Measurements from ENCODE around the gene SAMD10. TPM values are rescaled to one million over a fixed set of nuclear protein-coding genes. Genes with fewer than 3 reads are reported as not detected.
A peak's percentile ranks its signal among the peaks of the same experiment; 100 is the strongest.
"Not testable (repeated sequence)": the region's sequence is repeated elsewhere in the genome, so short reads cannot be mapped to it uniquely, and the experiment has no call there.

SAMD10 gene
- total and polyA plus RNA-seq, 2 donors: 1.8 to 3.8 TPM

- no peak for DNase-seq (ENCODE audit: extremely low spot score)
- WGBS: 10% methylated on average over 52 of the region's 52 CpGs
- no peaks in the 10 kb centered on the region for H3K4me1 ChIP-seq (ENCODE audit: insufficient read depth)
- peak overlapping the region; percentile 47 for H3K4me3 ChIP-seq (ENCODE audit: low read depth, low read length)
- no peaks in the 10 kb centered on the region for H3K36me3 ChIP-seq (ENCODE audit: insufficient read depth)
- peak overlapping the region; percentile 66 for H3K27ac ChIP-seq (ENCODE audit: low read depth)
These were observed 868 bp downstream of the SAMD10 start for GRCh38 chr20:63978319-63979228.

- no peak for DNase-seq (ENCODE audit: extremely low spot score)
- no peaks in the 10 kb centered on the region for H3K4me1 ChIP-seq (ENCODE audit: insufficient read depth)
- H3K4me3 ChIP-seq (ENCODE audit: low read depth, low read length): no peak overlapping the region
- H3K27ac ChIP-seq (ENCODE audit: low read depth): no peak overlapping the region
- WGBS: 70% methylated on average over 16 of the region's 16 CpGs
- no peaks in the 10 kb centered on the region for H3K36me3 ChIP-seq (ENCODE audit: insufficient read depth)
These were observed 1.6 kb downstream of the SAMD10 start for GRCh38 chr20:63977739-63978276.

GRCh38 chr20:63976980-63977738, 2.3 kb downstream of the SAMD10 start:
- H3K4me1 ChIP-seq (ENCODE audit: insufficient read depth): no peaks in the 10 kb centered on the region
- no peak overlapping the region for H3K4me3 ChIP-seq (ENCODE audit: low read depth, low read length)
- no peak overlapping the region for H3K27ac ChIP-seq (ENCODE audit: low read depth)
- WGBS: 88% methylated on average over 18 of the region's 18 CpGs
- DNase-seq (ENCODE audit: extremely low spot score): no peak
- no peaks in the 10 kb centered on the region for H3K36me3 ChIP-seq (ENCODE audit: insufficient read depth)

GRCh38 chr20:63976511-63976910, 2.9 kb downstream of the SAMD10 start:
- H3K27ac ChIP-seq (ENCODE audit: low read depth); H3K4me3 ChIP-seq (ENCODE audit: low read depth, low read length); H3K4me1 ChIP-seq (ENCODE audit: insufficient read depth); DNase-seq (ENCODE audit: extremely low spot score); H3K36me3 ChIP-seq (ENCODE audit: insufficient read depth): not testable (repeated sequence)
- 96% methylated on average over 7 of the region's 7 CpGs for WGBS

GRCh38 chr20:63974402-63975200, 4.8 kb downstream of the SAMD10 start:
- Histone ChIP-seq H3K4me3 (ENCODE audit: low read depth, low read length) (no peak overlapping the region), H3K27ac (ENCODE audit: low read depth) (no peak overlapping the region), H3K36me3 (ENCODE audit: insufficient read depth) (no peaks in the 10 kb centered on the region), H3K4me1 (ENCODE audit: insufficient read depth) (no peaks in the 10 kb centered on the region)
- 62% methylated on average over 19 of the region's 19 CpGs for WGBS
- no peak for DNase-seq (ENCODE audit: extremely low spot score)

GRCh38 chr20:63973636-63974401, 5.6 kb downstream of the SAMD10 start:
- WGBS: 10% methylated on average over 37 of the region's 37 CpGs
- no peak overlapping the region for H3K4me3 ChIP-seq (ENCODE audit: low read depth, low read length)
- no peaks in the 10 kb centered on the region for H3K36me3 ChIP-seq (ENCODE audit: insufficient read depth)
- H3K27ac ChIP-seq (ENCODE audit: low read depth): no peak overlapping the region
- peak; percentile 57 for DNase-seq (ENCODE audit: extremely low spot score)
- no peaks in the 10 kb centered on the region for H3K4me1 ChIP-seq (ENCODE audit: insufficient read depth)

GRCh38 chr20:63973160-63973479, 6.3 kb downstream of the SAMD10 start:
- H3K4me1 ChIP-seq (ENCODE audit: insufficient read depth): no peaks in the 10 kb centered on the region
- H3K27ac ChIP-seq (ENCODE audit: low read depth): no peak overlapping the region
- no peaks in the 10 kb centered on the region for H3K36me3 ChIP-seq (ENCODE audit: insufficient read depth)
- no peak overlapping the region for H3K4me3 ChIP-seq (ENCODE audit: low read depth, low read length)
- 90% methylated on average over 3 of the region's 3 CpGs for WGBS
- no peak for DNase-seq (ENCODE audit: extremely low spot score)

GRCh38 chr20:63972312-63973159, 6.9 kb downstream of the SAMD10 start:
- 73% methylated on average over 18 of the region's 18 CpGs for WGBS
- Histone ChIP-seq H3K4me3 (ENCODE audit: low read depth, low read length) (no peak overlapping the region), H3K27ac (ENCODE audit: low read depth) (no peak overlapping the region), H3K36me3 (ENCODE audit: insufficient read depth) (no peaks in the 10 kb centered on the region), H3K4me1 (ENCODE audit: insufficient read depth) (no peaks in the 10 kb centered on the region)
- DNase-seq (ENCODE audit: extremely low spot score): no peak

- WGBS: 83% methylated on average over 10 of the region's 10 CpGs
- not testable (repeated sequence) for H3K4me1 ChIP-seq (ENCODE audit: insufficient read depth); DNase-seq (ENCODE audit: extremely low spot score)
These were observed 7.5 kb downstream of the SAMD10 start for GRCh38 chr20:63971960-63972311.

GRCh38 chr20:63970714-63971431, 8.6 kb downstream of the SAMD10 start:
- H3K4me1 ChIP-seq (ENCODE audit: insufficient read depth): no peaks in the 10 kb centered on the region
- DNase-seq (ENCODE audit: extremely low spot score): no peak
- no peaks in the 10 kb centered on the region for H3K36me3 ChIP-seq (ENCODE audit: insufficient read depth)
- no peak overlapping the region for H3K27ac ChIP-seq (ENCODE audit: low read depth)
- no peak overlapping the region for H3K4me3 ChIP-seq (ENCODE audit: low read depth, low read length)
- WGBS: 91% methylated on average over 5 of the region's 5 CpGs

More at GRCh38 chr20:63971960-63972311, 7.5 kb downstream of the SAMD10 start:
- H3K27ac ChIP-seq (ENCODE audit: low read depth); H3K36me3 ChIP-seq (ENCODE audit: insufficient read depth); H3K4me3 ChIP-seq (ENCODE audit: low read depth, low read length): not testable (repeated sequence)

GRCh38 chr20:63969838-63970713, 9.4 kb downstream of the SAMD10 start, which contains the start of gene ZNF512B:
Gene ZNF512B, minus strand, starts transcription at chr20:63969930. Its CDS starts 1,980 bp downstream, at chr20:63967950.
- H3K27ac ChIP-seq (ENCODE audit: low read depth): peak within 1 kb of the TSS; percentile 32
- H3K4me1 ChIP-seq (ENCODE audit: insufficient read depth): no peaks in the 10 kb centered on the region
- no peak for DNase-seq (ENCODE audit: extremely low spot score)
- H3K4me3 ChIP-seq (ENCODE audit: low read depth, low read length): peak within 1 kb of the TSS; percentile 93
- H3K36me3 ChIP-seq (ENCODE audit: insufficient read depth): no peaks in the 10 kb centered on the region
- 3% methylated on average over 57 of the region's 73 CpGs for WGBS

All from urinary bladder (tissue), 4 donors.